HepG2 (cell line): ENCODE measurements around the gene CCDC106. TPM values are rescaled to one million over a fixed set of nuclear protein-coding genes. Genes with fewer than 3 reads are reported as not detected.

ENCODE experiments used
- ARNTL ChIP-seq: sonication (generic); formaldehyde crosslinking; IDR thresholded peaks from 2 replicates; pipeline ENCODE4 v1.4.0; 2020; ENCODE audit warnings: mild to moderate bottlenecking, missing genetic modification reagents
- ATF7 ChIP-seq, 2 experiments: fragments of 450-650 bp in 1 of 2; sonication (generic) in 1 of 2; formaldehyde crosslinking in 1 of 2; IDR thresholded peaks; 2 replicates each; pipeline versions ENCODE4 v1.4.0 to v1.6.1; 2016 to 2020; ENCODE audit warnings: antibody characterized with exemption in 1 of 2, mild to moderate bottlenecking in 1 of 2, missing genetic modification reagents in 1 of 2
- CENPX ChIP-seq: sonication (generic); formaldehyde crosslinking; IDR thresholded peaks from 2 replicates; pipeline ENCODE4 v1.9.0; 2021; ENCODE audit warnings: mild to moderate bottlenecking, missing genetic modification reagents, moderate library complexity
- EEA1 ChIP-seq: sonication (generic); formaldehyde crosslinking; IDR thresholded peaks from 2 replicates; pipeline ENCODE4 v1.5.1; 2020; ENCODE audit warnings: mild to moderate bottlenecking, missing genetic modification reagents, borderline replicate concordance
- HDAC1 ChIP-seq: sonication (generic); formaldehyde crosslinking; IDR thresholded peaks from 2 replicates; pipeline ENCODE4 v1.5.1; 2020; ENCODE audit warnings: mild to moderate bottlenecking, missing genetic modification reagents
- KDM5A ChIP-seq: fragments of 200-600 bp; sonication (generic); IDR thresholded peaks from 2 replicates; pipeline ENCODE4 v1.7.0; 2018; ENCODE audit warnings: antibody characterized with exemption, mild to moderate bottlenecking, low read length, borderline replicate concordance
- KLF16 ChIP-seq, 2 experiments: sonication (generic) in 1 of 2; formaldehyde crosslinking in 1 of 2; IDR thresholded peaks; 2 replicates each; pipeline versions ENCODE4 v1.6.1 to v1.8.0; 2016 to 2023; ENCODE audit warnings: missing genetic modification reagents in 2 of 2, missing compliant biosample characterization in 1 of 2
- MAFF ChIP-seq: IDR thresholded peaks from 2 replicates; pipeline ENCODE4 v1.6.1; 2011; ENCODE audit warnings: low read depth, low read length, improper control_type of control experiment
- PAXIP1 ChIP-seq: sonication (generic); formaldehyde crosslinking; conservative IDR thresholded peaks from 2 replicates; pipeline ENCODE4 v1.4.0; 2020; ENCODE audit warnings: mild to moderate bottlenecking, missing genetic modification reagents, moderate library complexity
- RBFOX2 ChIP-seq: fragments of 200-400 bp; formaldehyde crosslinking; IDR thresholded peaks from 2 replicates; pipeline ENCODE4 v1.6.1; 2017; ENCODE audit warnings: low read depth, mild to moderate bottlenecking, low read length
- SNRNP70 ChIP-seq: fragments of 200-400 bp; formaldehyde crosslinking; IDR thresholded peaks from 2 replicates; pipeline ENCODE4 v1.6.1; 2017; ENCODE audit warnings: mild to moderate bottlenecking, low read depth, low read length, moderate library complexity
- ZHX1 ChIP-seq: sonication (generic); formaldehyde crosslinking; IDR thresholded peaks from 2 replicates; pipeline ENCODE4 v1.8.1; 2022; ENCODE audit warnings: low read depth, mild to moderate bottlenecking, missing genetic modification reagents
- ZNF18 ChIP-seq: sonication (generic); formaldehyde crosslinking; IDR thresholded peaks from 2 replicates; pipeline ENCODE4 v1.8.0; 2022; ENCODE audit warnings: mild to moderate bottlenecking, missing genetic modification reagents; ENCODE audit not compliant: insufficient replicate concordance
- ZNF256 ChIP-seq: sonication (generic); formaldehyde crosslinking; conservative IDR thresholded peaks from 2 replicates; pipeline ENCODE4 v1.4.0; 2020; ENCODE audit warnings: missing genetic modification reagents
- ZNF280B ChIP-seq: sonication (generic); formaldehyde crosslinking; IDR thresholded peaks from 2 replicates; pipeline ENCODE4 v1.5.0; 2020; ENCODE audit warnings: missing genetic modification reagents, mild to moderate bottlenecking, borderline replicate concordance
- ZNF549 ChIP-seq: sonication (generic); formaldehyde crosslinking; IDR thresholded peaks from 2 replicates; pipeline ENCODE4 v1.5.0; 2020; ENCODE audit warnings: missing genetic modification reagents
- ZSCAN20 ChIP-seq: sonication (generic); formaldehyde crosslinking; IDR thresholded peaks from 2 replicates; pipeline ENCODE4 v1.4.0; 2020; ENCODE audit warnings: missing genetic modification reagents, mild to moderate bottlenecking, borderline replicate concordance
- polyA plus RNA-seq, 8 experiments: library from polyadenylated mRNA; depleted of rRNA in 3 of 8; stranded (reverse) in 7 of 8; unstranded in 1 of 8; fragments of >200 nt; fragmentation: Illumina TruSeq in 4 of 8; extraction: Trizol in 4 of 8; gene quantifications; 2 replicates each; pipeline versions ENCODE4 v1.2.1 to v1.2.3, GENCODE V29; 2011 to 2016; ENCODE audit warnings: low read depth in 4 of 8, missing spikeins in 1 of 8, mixed read lengths in 1 of 8; ENCODE audit not compliant: insufficient read depth in 1 of 8
- total RNA-seq, 5 experiments: library from RNA; depleted of rRNA; stranded (reverse); fragments of >200 nt; fragmentation: Illumina TruSeq; extraction: Trizol; gene quantifications; 2 replicates each; pipeline ENCODE4 v1.2.3, GENCODE V29; 2016; ENCODE audit warnings: low read depth in 1 of 5

The CCDC106 gene
- total and polyA plus RNA-seq, 2 of the 13 experiments (the other 11 are each of a cell fraction or from before 2014, with no cell fraction given), result 4.7 to 8.8 TPM

- TF ChIP-seq ZNF18 (CRISPR knock-in tag), result peak; percentile 75
- TF ChIP-seq SNRNP70, result no peak
- TF ChIP-seq ZNF256 (CRISPR knock-in tag), result 0 out of 2 replicates have a peak, but pooled peaks have one; percentile 30
- no peak for TF ChIP-seq ATF7 (IDR thresholded peaks at IDR 0.05)
- TF ChIP-seq ATF7 (CRISPR knock-in tag; IDR thresholded peaks at IDR 0.05), result 0 out of 2 replicates have a peak, but pooled peaks have one; percentile 33
- TF ChIP-seq KDM5A, result no peak
- TF ChIP-seq MAFF, result no peak
- TF ChIP-seq RBFOX2, result peak; percentile 38; the same call in 1 of the 2 replicates
- no peak for TF ChIP-seq ZNF280B
- no peak for TF ChIP-seq CENPX
- TF ChIP-seq ZHX1, result no peak
- TF ChIP-seq ZNF549, result no peak
- peak in 1 of 2 experiments; percentile 39; a peak in 1 of 4 replicates for TF ChIP-seq KLF16 (CRISPR knock-in tag; IDR thresholded peaks at IDR 0.05)
- no peak for TF ChIP-seq EEA1
- TF ChIP-seq ARNTL (CRISPR knock-in tag), result peak; percentile 51; the same call in 1 of the 2 replicates
- TF ChIP-seq PAXIP1 (CRISPR knock-in tag), result peak; percentile 95
- TF ChIP-seq ZSCAN20 (CRISPR knock-in tag), result no peak
- TF ChIP-seq HDAC1 (CRISPR knock-in tag), result peak; percentile 75
These were observed 35.6 kb downstream of the CCDC106 start (continued) for GRCh38 chr19:55683449-55684261.
